ENCODE data around the gene NACC2.

NACC2 gene

DNA sequence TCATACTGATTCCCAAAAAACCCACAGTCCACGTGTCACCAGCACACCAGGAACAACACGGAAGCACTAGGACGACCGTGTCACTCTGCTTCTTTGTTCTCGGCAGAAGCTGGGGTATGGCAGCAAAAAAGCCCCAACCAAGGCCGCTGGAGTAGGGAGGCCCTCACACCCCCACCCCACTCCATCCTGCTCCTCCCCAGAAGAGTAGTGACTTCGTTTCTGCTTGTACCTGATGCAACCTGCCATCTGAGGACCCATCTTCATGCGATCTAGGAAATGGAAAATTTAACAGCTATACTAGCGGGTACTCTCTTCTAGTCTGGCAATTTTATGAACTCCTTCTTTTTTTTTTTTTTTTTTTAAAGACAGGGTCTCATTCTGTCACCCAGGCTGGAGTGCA, 137.7 kb downstream of the NACC2 start:
- DNase-seq (ENCODE audit: low spot score), result no peak

DNA sequence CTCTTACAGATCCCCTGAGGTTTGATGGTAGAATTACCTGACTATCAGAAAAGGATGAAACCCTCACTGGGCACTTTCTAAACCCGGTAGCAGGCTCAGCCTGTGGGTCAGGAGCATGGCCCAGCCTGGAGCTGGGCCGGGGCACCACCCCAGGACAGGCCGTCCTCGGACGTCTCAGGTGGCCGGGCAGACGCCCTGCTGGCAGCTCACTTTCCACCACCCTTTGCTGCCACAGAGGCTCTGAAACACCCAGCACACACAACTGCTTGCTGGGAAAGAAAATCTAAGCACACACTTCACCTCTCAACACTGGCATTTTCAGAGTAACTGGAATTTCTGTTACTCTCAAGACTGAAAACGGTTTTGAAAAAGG, 138.3 kb downstream of the NACC2 start:
- no peak for DNase-seq (ENCODE audit: low spot score)
